HepG2 (cell line): ENCODE results near the gene DDX19B. TPM values are rescaled to one million over a fixed set of nuclear protein-coding genes. Genes with fewer than 3 reads are reported as not detected.

Experiments
- AGO1 ChIP-seq: fragments of 200-400 bp; formaldehyde crosslinking; IDR thresholded peaks from 2 replicates; pipeline ENCODE4 v1.6.1; 2017; ENCODE audit warnings: mild to moderate bottlenecking, low read depth, low read length, moderate library complexity; ENCODE audit not compliant: poor library complexity, severe bottlenecking
- BHLHE40 ChIP-seq: IDR thresholded peaks from 2 replicates; pipeline ENCODE4 v1.6.1; 2011; ENCODE audit warnings: low read length, improper control_type of control experiment
- CENPX ChIP-seq: sonication (generic); formaldehyde crosslinking; IDR thresholded peaks from 2 replicates; pipeline ENCODE4 v1.9.0; 2021; ENCODE audit warnings: mild to moderate bottlenecking, missing genetic modification reagents, moderate library complexity
- IKZF5 ChIP-seq: IDR thresholded peaks from 2 replicates; pipeline ENCODE4 v1.6.1; 2018; ENCODE audit warnings: missing genetic modification reagents, mild to moderate bottlenecking, missing compliant biosample characterization
- KAT8 ChIP-seq: IDR thresholded peaks from 2 replicates; pipeline ENCODE4 v1.6.1; 2016; ENCODE audit warnings: missing genetic modification reagents, missing compliant biosample characterization
- MTERF4 ChIP-seq: sonication (generic); formaldehyde crosslinking; IDR thresholded peaks from 2 replicates; pipeline ENCODE4 v1.8.0; 2023; ENCODE audit warnings: mild to moderate bottlenecking, missing genetic modification reagents
- MTF1 ChIP-seq: sonication (generic); formaldehyde crosslinking; IDR thresholded peaks from 2 replicates; pipeline ENCODE4 v1.5.0; 2020; ENCODE audit warnings: missing genetic modification reagents
- NCOA1 ChIP-seq: sonication (generic); formaldehyde crosslinking; IDR thresholded peaks from 2 replicates; pipeline ENCODE4 v1.9.0; 2021; ENCODE audit warnings: missing genetic modification reagents
- TIGD3 ChIP-seq: sonication (generic); formaldehyde crosslinking; IDR thresholded peaks from 2 replicates; pipeline ENCODE4 v1.5.1; 2020; ENCODE audit warnings: mild to moderate bottlenecking, missing genetic modification reagents, borderline replicate concordance
- TMF1 ChIP-seq: sonication (generic); formaldehyde crosslinking; IDR thresholded peaks from 2 replicates; pipeline ENCODE4 v1.8.1; 2022; ENCODE audit warnings: low read depth, missing genetic modification reagents
- ZBTB42 ChIP-seq: sonication (generic); formaldehyde crosslinking; IDR thresholded peaks from 2 replicates; pipeline ENCODE4 v1.5.0; 2020; ENCODE audit warnings: mild to moderate bottlenecking, missing genetic modification reagents
- ZC3H4 ChIP-seq: sonication (generic); formaldehyde crosslinking; IDR thresholded peaks from 2 replicates; pipeline ENCODE4 v1.4.0; 2020; ENCODE audit warnings: missing genetic modification reagents, borderline replicate concordance
- ZFP36L1 ChIP-seq: sonication (generic); formaldehyde crosslinking; IDR thresholded peaks from 2 replicates; pipeline ENCODE4 v1.8.0; 2022; ENCODE audit warnings: mild to moderate bottlenecking, missing genetic modification reagents, moderate library complexity
- ZNF121 ChIP-seq: sonication (generic); formaldehyde crosslinking; IDR thresholded peaks from 2 replicates; pipeline ENCODE4 v1.5.0; 2020; ENCODE audit warnings: mild to moderate bottlenecking, missing genetic modification reagents
- ZNF138 ChIP-seq: sonication (generic); formaldehyde crosslinking; IDR thresholded peaks from 2 replicates; pipeline ENCODE4 v1.5.0; 2020; ENCODE audit warnings: mild to moderate bottlenecking, low read depth, missing genetic modification reagents
- ZNF260 ChIP-seq: sonication (generic); formaldehyde crosslinking; IDR thresholded peaks from 2 replicates; pipeline ENCODE4 v1.4.0; 2020; ENCODE audit warnings: missing genetic modification reagents, low read depth, mild to moderate bottlenecking, borderline replicate concordance
- ZNF740 ChIP-seq: sonication (generic); formaldehyde crosslinking; IDR thresholded peaks from 2 replicates; pipeline ENCODE4 v1.4.0; 2020; ENCODE audit warnings: missing genetic modification reagents
- ZNF781 ChIP-seq: sonication (generic); formaldehyde crosslinking; IDR thresholded peaks from 2 replicates; pipeline ENCODE4 v1.5.1; 2020; ENCODE audit warnings: borderline replicate concordance, mild to moderate bottlenecking, missing genetic modification reagents; ENCODE audit errors: not compliant biosample characterization
- ZNF782 ChIP-seq: sonication (generic); formaldehyde crosslinking; IDR thresholded peaks from 2 replicates; pipeline ENCODE4 v1.4.0; 2020; ENCODE audit warnings: missing genetic modification reagents, mild to moderate bottlenecking, borderline replicate concordance
- ZNF800 ChIP-seq: sonication (generic); formaldehyde crosslinking; IDR thresholded peaks from 2 replicates; pipeline ENCODE4 v1.4.0; 2020; ENCODE audit warnings: missing genetic modification reagents
- ZNF841 ChIP-seq: sonication (generic); formaldehyde crosslinking; IDR thresholded peaks from 2 replicates; pipeline ENCODE4 v1.8.1; 2023; ENCODE audit warnings: missing genetic modification reagents, borderline replicate concordance
- ZSCAN12 ChIP-seq: sonication (generic); formaldehyde crosslinking; IDR thresholded peaks from 2 replicates; pipeline ENCODE4 v1.9.0; 2021; ENCODE audit warnings: mild to moderate bottlenecking, missing genetic modification reagents
- polyA plus RNA-seq, 8 experiments: library from polyadenylated mRNA; depleted of rRNA in 3 of 8; stranded (reverse) in 7 of 8; unstranded in 1 of 8; fragments of >200 nt; fragmentation: Illumina TruSeq in 4 of 8; extraction: Trizol in 4 of 8; gene quantifications; 2 replicates each; pipeline versions ENCODE4 v1.2.1 to v1.2.3, GENCODE V29; 2011 to 2016; ENCODE audit warnings: low read depth in 4 of 8, missing spikeins in 1 of 8, mixed read lengths in 1 of 8; ENCODE audit not compliant: insufficient read depth in 1 of 8
- total RNA-seq, 5 experiments: library from RNA; depleted of rRNA; stranded (reverse); fragments of >200 nt; fragmentation: Illumina TruSeq; extraction: Trizol; gene quantifications; 2 replicates each; pipeline ENCODE4 v1.2.3, GENCODE V29; 2016; ENCODE audit warnings: low read depth in 1 of 5

Gene DDX19B
- total and polyA plus RNA-seq, 2 of the 13 experiments (the other 11 are each of a cell fraction or from before 2014, with no cell fraction given), result 36.2 to 40.0 TPM

GRCh38 chr16:70298988-70299938, at the start of gene DDX19B (continued):
- TF ChIP-seq TIGD3 (CRISPR knock-in tag) (0 out of 2 replicates have a peak, but pooled peaks have one; percentile 62), MTERF4 (0 out of 2 replicates have a peak, but pooled peaks have one; percentile 14), ZNF841 (CRISPR knock-in tag) (no peak), MTF1 (CRISPR knock-in tag) (no peak), KAT8 (CRISPR knock-in tag) (peak; percentile 98), ZNF138 (CRISPR knock-in tag) (peak; percentile 98), IKZF5 (CRISPR knock-in tag) (peak; percentile 84; the same call in 1 of the 2 replicates), ZC3H4 (peak; percentile 80; the same call in 1 of the 2 replicates), ZNF800 (no peak; the same call in 1 of the 2 replicates), ZNF121 (CRISPR knock-in tag) (peak; percentile 93; the same call in 1 of the 2 replicates), ZNF781 (CRISPR knock-in tag) (no peak), BHLHE40 (peak; percentile 70), ZBTB42 (CRISPR knock-in tag) (peak; percentile 67; the same call in 1 of the 2 replicates), NCOA1 (CRISPR knock-in tag) (peak; percentile 97), ZSCAN12 (CRISPR knock-in tag) (no peak), CENPX (no peak), AGO1 (peak; percentile 79), ZNF740 (CRISPR knock-in tag) (no peak), ZNF782 (no peak; the same call in 1 of the 2 replicates), ZNF260 (CRISPR knock-in tag) (no peak), TMF1 (CRISPR knock-in tag) (peak; percentile 91), ZFP36L1 (CRISPR knock-in tag) (peak; percentile 80)
